Astrocyte of the cerebellum (primary cell): ENCODE results near the gene ELL2.

Experiments
- DNase-seq: peaks from one replicate; pipeline ENCODE4 v3.0.0-alpha.2; 2011; ENCODE audit warnings: low read depth
- H3K4me3 ChIP-seq: 2 replicates; pipeline ENCODE4 v1.5.1; 2011; ENCODE audit warnings: mild to moderate bottlenecking, low read depth, low read length, moderate library complexity
- CTCF ChIP-seq: IDR thresholded peaks from 2 replicates; pipeline ENCODE4 v1.5.1; 2012; ENCODE audit warnings: low read length, low read depth, moderate library complexity, mild to moderate bottlenecking; ENCODE audit errors: missing control alignments
- in situ Hi-C: cut with HindIII; loops from 2 replicates; pipeline ENCODE4 v1.10.0; 2017; ENCODE audit warnings: low sequenced_read_pairs

ELL2 gene

GRCh38 chr5:95895251-95895650 is 66.4 kb downstream of the ELL2 start:
- no peak for DNase-seq
- no peak overlapping the region for H3K4me3 ChIP-seq
- no peak for TF ChIP-seq CTCF
- in situ Hi-C loops, result no loop called here

DNA sequence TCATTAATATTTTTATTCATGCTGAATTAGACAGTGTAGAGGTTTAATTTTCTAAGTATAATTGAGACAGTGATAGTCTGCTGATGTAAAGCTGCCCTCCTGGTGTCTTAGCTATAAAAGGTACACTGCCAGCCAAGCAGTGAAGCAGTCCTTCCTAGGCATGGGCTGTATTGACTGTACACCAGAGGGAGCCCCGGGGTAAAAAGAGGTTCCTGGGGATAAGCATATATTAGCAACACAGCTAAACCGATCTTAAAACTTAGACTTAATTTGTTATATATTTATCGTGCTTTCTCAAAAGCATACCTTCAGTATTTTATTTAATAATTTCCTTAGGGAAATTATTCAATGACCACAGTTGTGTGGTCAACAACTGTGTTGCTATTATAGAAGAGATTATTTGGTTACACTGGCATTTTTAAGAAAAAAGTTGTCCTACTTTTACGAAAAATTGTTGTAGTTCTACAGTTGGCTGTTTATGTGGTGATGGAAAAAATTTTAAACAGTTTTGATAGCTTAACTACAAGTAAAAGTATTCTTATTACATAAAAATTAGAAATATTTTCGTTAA is 68.8 kb downstream of the ELL2 start:
- peak; percentile 16 for DNase-seq
- no peak overlapping the region for H3K4me3 ChIP-seq
- peak; percentile 60 for TF ChIP-seq CTCF
- in situ Hi-C loops, result no loop called here

GRCh38 chr5:95891499-95891898 is 70.2 kb downstream of the ELL2 start:
- in situ Hi-C loops, result no loop called here
- no peak for TF ChIP-seq CTCF
- H3K4me3 ChIP-seq, result no peak overlapping the region
- DNase-seq, result no peak

DNA sequence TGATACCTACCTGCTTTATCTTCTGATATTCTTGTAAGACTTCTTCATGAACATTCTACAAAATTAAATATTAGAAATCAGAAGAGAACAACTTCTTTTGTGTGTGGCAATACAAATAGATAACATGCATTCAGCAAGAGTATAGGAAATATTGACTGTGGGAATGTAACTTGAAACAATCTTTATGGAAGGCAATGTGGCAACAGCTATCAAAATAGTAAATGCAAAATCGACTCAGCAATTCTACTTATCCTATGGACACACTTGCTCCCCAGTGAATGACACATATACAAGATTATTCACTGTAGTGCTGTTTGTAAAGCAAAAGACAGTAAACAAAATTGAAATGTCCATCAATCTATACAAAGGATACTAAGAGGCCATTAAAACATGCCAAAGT is 72.6 kb downstream of the ELL2 start:
- TF ChIP-seq CTCF, result no peak
- DNase-seq, result no peak
- in situ Hi-C loops, result no loop called here
- H3K4me3 ChIP-seq, result no peak overlapping the region

GRCh38 chr5:95887977-95888376 is 73.7 kb downstream of the ELL2 start:
- DNase-seq, result no peak
- no peak overlapping the region for H3K4me3 ChIP-seq
- in situ Hi-C loops, result no loop called here
- TF ChIP-seq CTCF, result no peak

- in situ Hi-C loops, result no loop called here
- H3K4me3 ChIP-seq, result no peak overlapping the region
- no peak for TF ChIP-seq CTCF
- DNase-seq, result no peak
Observed at GRCh38 chr5:95886340-95887044, 75.2 kb downstream of the ELL2 start.
